ENCODE measurements around the gene WFDC6.

The WFDC6 gene

DNA sequence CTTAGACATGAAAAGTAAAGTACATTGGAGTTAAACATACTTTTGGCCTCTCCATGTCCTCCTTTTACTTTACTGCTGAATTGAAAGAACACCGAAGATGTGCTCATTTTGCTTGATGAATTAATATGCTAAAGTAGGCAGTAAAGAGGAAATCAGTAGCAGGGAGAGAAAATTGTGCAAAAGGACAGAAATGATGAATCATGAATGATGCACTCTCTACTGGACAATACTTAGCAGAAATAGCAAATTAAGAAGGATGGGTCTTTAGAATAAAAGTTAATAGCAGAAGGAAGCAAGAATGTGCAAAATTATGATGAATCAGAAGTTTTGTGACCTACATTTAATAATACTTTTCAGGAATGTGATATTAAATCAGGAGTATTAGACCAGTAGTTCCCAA, 15.5 kb downstream of the WFDC6 start:
- in situ Hi-C loops (cut with HindIII; ENCODE audit: low sequenced_read_pairs), result no loop called here

DNA sequence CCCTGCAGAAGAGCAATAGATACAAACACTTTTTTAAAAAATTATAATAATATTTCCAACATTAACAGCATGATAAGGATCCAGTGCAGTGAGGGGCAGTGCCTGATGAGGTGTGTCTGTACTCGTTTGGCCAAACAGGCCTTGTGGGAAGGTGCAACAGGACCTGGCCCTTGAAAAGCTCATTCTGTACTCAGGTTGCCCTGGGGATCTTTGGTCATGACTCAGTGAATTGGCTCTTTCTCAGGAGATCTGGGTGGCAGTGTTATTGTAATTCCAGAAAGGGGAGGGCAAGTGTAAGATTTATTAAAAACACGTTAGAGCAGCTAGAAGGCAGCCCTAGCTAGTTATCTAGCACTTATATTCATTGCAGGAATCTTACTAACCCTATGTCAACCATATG, 21.0 kb downstream of the WFDC6 start:
- in situ Hi-C loops (cut with HindIII; ENCODE audit: low sequenced_read_pairs), result no loop called here

DNA sequence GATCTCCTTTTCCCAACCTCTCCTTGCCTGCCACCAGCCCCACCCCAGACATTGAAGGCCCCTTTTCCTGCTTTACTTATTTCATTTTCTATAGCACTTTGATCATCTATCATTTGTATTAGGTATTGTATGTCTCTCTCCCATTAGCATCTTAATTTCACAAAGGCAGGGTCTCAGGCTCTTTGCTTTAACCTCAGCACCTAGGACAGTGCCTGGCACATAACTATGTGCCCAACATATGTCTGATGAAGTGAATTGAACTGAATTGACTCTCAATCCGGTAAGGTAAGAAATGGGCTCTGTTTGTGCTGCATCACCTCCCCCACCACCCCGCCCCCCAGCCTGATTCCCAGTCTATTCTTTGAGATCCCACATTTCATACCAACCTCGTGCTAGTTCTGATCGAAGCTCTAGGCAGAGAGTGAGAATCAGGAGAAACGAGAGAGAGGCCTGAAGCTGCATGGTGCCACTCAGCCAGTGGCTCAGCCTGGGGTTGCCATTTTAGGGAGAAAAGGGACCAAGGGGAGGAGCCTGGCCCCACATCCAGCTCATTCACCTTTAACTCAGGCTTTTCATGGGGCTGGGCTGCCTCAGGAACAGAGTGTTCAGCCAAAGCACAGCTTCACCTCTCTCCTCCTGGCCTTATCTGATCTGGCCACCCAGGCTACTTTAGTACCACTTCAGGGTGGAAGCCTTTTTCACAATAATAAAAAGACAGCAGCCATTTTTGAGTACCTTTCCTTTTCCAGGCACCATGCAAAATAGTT, 24.0 kb downstream of the WFDC6 start, which contains the start of gene SPINT3:
Gene SPINT3 (minus strand): TSS at position 476 of the 767 bp plus-strand sequence. CDS start 14 bp downstream, at position 462.
- in situ Hi-C loops (cut with HindIII; ENCODE audit: low sequenced_read_pairs), result no loop called here

DNA sequence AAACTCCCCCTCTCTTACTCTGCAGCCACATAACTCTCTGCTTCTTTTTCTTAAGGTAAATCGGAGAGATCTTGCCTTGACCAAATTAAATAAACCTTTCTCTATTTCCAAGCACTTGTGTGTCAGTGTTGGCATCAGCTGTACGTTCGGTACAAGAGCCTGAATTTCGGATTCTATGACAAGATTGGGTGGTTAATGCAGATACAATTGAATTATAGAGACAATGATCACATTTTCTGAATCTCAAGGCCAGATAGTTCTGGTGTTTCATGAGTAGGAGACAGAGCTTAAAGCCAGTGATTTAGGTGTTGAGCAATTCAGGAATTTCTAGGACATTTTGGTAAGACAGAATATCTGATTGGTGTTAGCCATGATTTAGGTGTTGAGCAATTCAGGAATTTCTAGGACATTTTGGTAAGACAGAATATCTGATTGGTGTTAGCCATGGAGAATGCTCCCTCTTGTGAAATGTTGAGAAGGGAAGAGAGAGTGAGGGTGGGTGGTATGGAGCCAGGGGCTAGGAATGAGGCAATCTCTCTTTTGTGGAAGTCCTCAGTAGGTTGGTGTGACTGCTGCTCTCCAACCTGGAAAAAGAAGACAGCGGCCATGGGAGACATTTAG, 28.9 kb downstream of the WFDC6 start:
- in situ Hi-C loops (cut with HindIII; ENCODE audit: low sequenced_read_pairs), result no loop called here

DNA sequence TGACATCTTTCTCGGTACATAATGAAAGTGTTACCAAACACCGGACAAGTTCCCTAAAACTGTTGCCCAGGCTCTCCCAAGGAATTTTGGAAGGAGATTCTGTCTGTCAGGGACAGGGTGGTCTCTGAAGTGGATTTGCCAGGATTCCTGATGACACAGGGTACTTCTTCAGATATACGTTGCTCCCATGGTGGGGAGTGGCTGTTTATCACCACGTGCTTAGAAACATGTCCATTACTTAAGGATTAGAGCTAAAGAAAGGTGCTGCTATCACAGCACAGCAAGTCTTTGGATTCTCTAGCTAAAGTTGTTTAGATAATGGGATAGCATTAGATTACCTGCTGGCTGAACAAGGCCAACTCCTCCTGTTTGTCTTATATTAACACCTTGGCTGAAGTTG, 30.2 kb downstream of the WFDC6 start:
- in situ Hi-C loops (cut with HindIII; ENCODE audit: low sequenced_read_pairs), result no loop called here

DNA sequence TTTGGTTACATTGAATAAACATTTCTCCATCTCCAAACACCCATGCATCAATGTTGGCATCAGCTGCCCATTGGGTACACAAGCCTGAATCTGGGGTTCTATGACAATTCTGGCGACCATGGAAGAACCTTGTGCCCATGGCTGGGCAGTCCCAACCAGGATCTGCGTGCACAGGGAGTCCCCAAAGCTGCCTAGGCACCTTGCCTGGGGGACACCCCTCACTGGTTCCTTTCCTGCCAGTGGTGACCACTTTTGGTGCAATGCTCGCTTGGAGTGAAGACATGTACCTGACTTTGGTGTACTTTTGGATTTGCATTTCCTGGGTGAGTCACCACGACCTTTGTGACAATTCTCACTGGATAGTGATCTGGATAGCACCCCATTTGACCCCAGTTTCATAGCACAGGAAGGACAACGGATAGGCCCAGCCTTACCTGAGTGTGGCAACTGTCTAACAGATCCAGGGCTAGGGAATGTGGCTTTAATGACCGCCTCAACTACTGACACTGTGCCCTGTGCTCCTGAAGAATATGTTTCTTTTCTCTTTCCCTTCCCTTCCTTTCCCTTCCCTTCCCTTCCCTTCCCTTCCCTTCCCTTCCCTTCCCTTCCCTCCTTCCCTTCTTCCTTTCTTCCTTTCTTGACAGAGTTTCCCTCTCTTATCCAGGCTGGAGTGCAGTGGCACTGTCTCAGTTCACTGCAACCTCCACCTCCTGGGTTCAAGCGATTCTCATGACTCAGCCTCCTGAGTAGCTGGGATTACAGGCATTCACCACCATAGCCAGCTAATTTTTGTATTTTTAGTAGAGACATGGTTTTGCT, 31.0 kb downstream of the WFDC6 start:
- in situ Hi-C loops (cut with HindIII; ENCODE audit: low sequenced_read_pairs), result no loop called here

DNA sequence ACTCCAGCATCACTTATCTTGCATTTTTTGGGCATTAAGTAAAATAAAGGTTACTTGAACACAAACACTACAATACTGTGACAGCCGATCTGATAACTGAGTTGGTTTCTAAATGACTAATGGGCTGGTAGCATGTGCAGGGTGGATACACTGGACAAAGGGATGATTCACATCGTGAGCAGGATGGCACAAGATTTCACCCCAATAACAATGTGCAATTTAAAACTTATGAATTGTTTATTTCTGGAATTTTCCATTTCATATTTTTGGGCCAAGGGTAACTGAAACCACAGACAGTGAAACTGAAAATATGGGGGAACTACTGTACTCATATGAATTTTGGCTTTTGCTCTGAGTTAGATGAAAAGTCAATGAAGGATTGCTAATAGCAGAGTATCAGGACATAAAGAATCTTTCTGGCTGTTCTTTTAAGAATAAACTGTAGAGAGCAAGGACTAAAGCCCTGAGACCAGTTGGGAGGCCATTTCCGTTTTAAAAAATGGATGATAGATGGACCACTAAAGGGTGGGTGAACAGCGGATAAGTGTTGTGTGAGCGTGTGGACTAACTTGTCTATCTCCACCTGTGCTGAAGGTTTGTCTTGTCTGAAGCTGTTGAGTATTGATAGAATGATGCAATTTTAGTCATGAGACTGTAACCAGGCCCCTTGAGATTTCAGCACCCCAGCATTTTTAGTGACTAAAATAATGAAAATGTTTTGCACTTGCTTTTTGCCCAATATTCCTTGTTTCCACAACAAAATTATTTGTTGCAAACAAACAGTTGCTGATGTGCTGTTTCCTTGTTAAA, 32.1 kb downstream of the WFDC6 start:
- in situ Hi-C loops (cut with HindIII; ENCODE audit: low sequenced_read_pairs), result no loop called here

DNA sequence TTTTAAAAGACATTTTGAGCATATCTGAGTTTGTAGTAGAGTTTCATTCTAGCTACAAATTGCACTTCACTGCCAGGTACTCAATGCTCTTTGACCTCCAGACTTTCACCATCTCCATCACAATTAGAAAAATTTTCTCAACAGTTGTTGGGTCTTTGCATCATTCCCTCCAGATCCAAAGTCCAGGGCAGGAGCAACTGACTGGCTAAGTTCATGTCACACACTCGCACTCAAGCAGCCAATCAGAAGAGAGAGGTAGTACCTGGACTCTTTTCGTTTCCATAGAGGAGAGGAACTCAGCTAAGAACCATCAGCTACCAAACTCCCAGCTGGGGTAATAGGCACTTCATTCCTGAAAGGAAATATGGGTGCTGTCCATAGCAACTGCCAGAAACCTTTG, 32.9 kb downstream of the WFDC6 start:
- in situ Hi-C loops (cut with HindIII; ENCODE audit: low sequenced_read_pairs), result no loop called here

DNA sequence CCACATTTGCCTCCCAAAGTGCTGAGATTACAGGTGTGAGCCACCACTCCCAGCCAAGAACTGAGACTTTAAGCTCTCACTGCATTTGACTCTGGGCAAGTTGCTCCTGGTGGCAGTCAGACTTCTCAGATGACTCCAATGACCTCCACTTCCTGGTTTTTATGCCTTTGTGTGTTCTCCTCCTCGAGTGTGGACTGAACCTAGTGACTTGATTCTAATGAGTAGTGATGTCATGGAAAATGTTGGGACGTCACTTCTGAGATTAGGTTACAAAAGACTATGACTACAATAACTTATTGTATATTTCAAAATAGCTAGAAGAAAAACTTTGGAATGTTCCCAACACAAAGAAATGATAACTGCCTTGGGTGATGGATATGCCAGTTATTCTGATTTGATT, 35.9 kb downstream of the WFDC6 start:
- in situ Hi-C loops (cut with HindIII; ENCODE audit: low sequenced_read_pairs), result no loop called here

DNA sequence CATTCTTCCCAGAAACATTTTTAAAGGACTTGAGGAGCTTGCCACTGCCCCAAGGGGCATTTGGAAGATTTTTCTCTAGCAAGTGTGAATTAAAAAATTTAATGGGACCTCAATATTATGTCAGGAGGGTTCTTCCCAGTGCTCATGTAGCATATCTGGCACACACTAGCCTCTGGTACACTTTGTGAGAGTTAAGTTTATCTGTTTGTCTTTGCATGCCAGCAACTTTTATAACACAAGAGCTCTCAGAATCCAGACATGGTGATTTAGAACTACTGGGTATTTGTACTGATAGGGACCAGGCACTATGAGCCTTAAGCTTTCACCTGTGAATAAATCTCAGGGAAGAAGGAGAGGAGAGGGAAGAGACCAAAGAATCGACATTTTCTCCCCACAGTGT, 36.7 kb downstream of the WFDC6 start:
- in situ Hi-C loops (cut with HindIII; ENCODE audit: low sequenced_read_pairs), result no loop called here

DNA sequence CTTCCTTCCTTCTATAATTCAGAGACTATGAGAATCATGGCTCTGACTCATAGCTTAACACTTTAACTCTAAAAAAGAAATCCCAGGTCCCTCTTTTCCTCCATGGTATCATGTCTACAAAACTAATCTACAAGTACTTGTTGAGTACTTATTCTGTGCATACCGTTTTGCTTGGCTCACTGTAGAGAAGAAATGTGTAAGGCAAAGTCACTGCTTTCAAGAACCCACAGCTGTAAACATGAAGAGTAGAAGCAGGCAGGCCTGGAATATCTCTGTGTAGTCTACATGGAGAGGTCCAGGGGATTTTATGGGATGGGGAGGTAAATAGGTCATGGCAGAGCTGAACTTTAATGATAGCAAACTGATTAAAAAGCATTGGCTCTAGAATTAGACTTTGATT, 37.7 kb downstream of the WFDC6 start:
- in situ Hi-C loops (cut with HindIII; ENCODE audit: low sequenced_read_pairs), result no loop called here

DNA sequence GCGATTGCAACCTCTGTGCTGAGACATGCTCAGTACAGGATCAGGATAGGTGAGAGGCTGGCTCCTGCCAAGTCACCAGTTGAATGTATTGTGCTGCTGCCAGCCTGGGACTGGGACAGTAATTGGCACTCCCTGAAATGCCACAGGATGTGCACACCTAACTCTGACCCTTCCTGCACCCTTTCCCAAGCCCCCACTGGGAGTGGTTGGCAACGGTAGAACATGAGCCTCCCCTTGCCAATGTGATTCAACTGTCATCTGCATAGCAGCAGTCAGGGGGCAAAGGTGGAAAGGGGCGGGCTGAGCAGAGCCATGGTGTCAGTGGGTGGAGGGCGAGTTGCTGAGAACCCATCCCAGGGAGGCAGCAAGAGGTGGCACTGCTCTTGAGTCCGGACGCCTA, 39.3 kb downstream of the WFDC6 start:
- in situ Hi-C loops (cut with HindIII; ENCODE audit: low sequenced_read_pairs), result no loop called here

DNA sequence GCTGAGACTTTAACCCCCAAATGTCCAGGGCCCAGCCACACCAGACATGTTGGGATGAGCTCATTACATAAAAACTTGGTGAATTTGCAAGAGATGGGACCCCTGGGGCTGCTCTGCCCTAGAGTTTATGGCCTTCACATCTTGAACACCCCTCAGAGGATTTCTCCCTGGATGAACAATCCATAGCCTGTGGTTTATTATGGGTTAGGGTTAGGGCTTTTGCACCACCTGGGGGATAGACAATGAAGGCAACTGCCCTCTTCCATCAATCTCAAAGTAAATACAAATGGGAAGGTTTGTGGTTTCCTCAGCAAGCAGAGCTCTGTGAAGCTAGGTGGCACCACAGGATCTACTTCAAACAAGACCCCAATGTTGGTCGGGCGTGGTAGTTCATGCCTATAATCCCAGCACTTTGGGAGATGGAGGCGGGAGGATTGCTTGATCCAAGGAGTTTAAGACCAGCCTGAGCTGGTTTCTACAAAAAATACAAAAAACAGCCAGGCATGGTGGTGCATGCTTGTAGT, 41.2 kb downstream of the WFDC6 start:
- in situ Hi-C loops (cut with HindIII; ENCODE audit: low sequenced_read_pairs), result loop anchor here (25.0 kb wide), 1 partner anchor 214 kb away; the partner anchor contains the start of genes SPINT4, WFDC10B and WFDC13

DNA sequence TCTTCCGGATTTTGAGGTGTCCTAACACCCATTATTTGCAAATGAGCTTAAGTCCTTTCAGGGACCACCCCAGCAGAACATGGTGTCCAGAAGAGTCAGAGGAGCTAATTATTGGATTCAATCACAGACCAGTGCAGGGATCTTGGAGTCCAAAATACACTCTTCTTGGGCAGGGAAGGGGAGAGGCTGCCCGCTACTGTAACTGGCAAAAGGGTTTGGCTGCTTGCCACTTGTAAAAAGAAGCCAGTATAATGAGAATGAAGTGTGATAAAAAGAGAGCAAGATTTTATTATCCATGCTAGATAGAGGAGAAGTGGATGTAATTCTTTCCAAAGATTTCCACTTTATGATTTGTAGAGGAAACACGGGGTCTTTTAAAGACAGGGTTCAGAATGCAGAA, 43.1 kb downstream of the WFDC6 start:
- in situ Hi-C loops (cut with HindIII; ENCODE audit: low sequenced_read_pairs), result loop anchor here (25.0 kb wide), 1 partner anchor 216 kb away; the partner anchor contains the start of genes SPINT4, WFDC10B and WFDC13

DNA sequence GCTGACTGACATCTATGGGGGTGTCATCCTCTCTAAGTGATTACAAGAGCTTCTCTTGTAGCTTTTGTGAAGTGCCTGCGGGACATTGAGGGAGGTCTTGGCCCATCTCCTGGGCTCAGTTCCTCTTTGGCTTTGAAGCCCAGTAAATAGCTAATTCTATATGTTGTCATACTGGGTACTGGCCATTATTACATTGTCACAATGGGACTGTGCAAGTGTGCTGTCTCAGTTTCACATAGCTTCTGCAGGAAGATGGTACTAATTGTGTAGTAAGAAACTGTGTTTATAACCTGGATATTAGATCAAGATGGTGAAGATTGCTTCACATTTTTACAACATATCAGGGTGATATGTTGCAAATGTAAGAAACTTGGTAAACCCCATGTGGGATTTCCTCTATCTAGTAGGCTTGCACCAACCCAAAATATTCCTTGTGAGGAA, 43.8 kb downstream of the WFDC6 start:
- in situ Hi-C loops (cut with HindIII; ENCODE audit: low sequenced_read_pairs), result loop anchor here (25.0 kb wide), 1 partner anchor 217 kb away; the partner anchor contains the start of genes SPINT4, WFDC10B and WFDC13

DNA sequence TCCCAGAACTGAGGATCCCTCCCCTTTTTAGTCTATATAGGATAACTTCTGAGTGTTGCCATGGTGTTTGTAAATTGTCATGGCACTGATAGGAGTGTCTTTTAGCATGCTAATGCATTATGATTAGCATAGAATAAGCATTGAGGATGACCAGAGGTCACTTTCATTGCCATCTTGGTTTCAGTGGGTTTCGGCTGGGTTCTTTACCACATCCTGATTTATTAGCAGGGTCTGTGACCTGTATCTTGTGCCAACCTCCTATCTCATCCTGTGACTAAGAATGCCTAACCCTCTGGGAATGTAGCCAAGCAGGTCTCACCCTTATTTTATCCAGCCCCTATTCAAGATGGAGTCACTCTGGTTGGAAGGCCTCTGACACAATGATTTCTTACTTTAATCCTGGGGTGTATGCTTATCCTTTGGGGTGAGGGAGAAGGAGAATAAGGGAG, 50.2 kb downstream of the WFDC6 start:
- in situ Hi-C loops (cut with HindIII; ENCODE audit: low sequenced_read_pairs), result loop anchor here (25.0 kb wide), 1 partner anchor 223 kb away; the partner anchor contains the start of genes SPINT4, WFDC10B and WFDC13

DNA sequence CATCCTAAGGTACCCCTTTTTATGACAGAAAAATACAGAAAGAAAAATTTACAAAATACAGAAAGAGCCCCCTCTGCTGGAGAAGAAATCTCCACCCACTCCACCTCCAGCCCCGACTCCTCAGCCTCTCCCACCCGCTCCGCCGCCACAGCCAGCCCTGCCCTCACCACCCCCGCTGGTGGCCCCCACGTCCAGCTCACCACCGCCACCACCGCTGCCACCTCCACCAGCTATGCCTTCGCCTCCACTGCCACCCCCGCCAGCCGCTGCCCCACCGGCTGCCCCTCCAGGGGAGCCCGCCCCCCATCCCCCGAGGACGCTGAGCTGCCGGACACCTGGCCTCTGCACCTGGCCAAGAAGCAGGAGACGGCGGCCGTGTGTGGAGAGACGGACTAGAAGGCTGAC, 52.0 kb downstream of the WFDC6 start:
- in situ Hi-C loops (cut with HindIII; ENCODE audit: low sequenced_read_pairs), result loop anchor here (25.0 kb wide), 1 partner anchor 225 kb away; the partner anchor contains the start of genes SPINT4, WFDC10B and WFDC13

DNA sequence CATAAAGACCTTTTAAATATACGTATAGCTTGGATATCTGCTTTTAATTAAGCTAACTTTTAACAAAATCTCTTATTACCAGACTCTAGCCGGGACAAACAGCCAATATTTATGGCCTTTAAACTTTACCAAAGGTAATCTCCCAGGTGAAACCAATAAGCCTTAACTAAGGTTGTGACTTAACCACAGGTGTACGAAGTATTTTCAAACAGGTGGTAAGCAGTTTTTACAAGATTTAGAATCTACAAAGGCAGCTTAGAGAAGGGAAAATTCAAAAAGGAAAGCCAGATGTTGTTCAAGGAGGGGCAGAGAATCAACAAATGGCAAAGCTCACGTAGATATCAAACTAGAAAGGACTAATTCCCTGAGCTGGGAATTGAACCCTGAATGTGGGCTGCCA, 53.9 kb downstream of the WFDC6 start:
- in situ Hi-C loops (cut with HindIII; ENCODE audit: low sequenced_read_pairs), result loop anchor here (25.0 kb wide), 1 partner anchor 227 kb away; the partner anchor contains the start of genes SPINT4, WFDC10B and WFDC13

DNA sequence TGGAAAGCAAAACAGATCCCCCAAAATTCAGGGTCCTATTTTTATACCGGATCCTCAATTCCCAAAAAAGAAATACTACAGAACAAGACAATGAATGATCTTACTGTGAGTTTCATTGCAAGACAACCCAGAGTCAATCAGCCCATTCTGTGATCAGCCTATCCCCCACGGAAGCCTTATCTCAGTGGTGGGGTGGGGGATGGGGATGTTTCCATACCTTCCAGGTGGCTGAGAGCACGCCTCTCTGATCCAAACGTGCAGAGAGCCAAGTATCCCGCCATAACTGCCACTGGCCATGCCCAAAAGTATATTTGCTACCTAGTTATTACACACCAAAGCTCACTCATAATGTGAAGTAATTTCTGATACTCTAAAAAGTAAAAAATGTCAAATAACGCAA, 54.6 kb downstream of the WFDC6 start:
- in situ Hi-C loops (cut with HindIII; ENCODE audit: low sequenced_read_pairs), result loop anchor here (25.0 kb wide), 1 partner anchor 228 kb away; the partner anchor contains the start of genes SPINT4, WFDC10B and WFDC13

Data from endothelial cell of hepatic sinusoid (primary cell).